Mucosa of descending colon (tissue), 3 donors: Measurements from ENCODE around the gene TSPEAR. TPM values are rescaled to one million over a fixed set of nuclear protein-coding genes. Genes with fewer than 3 reads are reported as not detected.

Experiments
- ATAC-seq: fragments of 200-7000 bp; cut with Tn5 transposase; one replicate; pipeline ENCODE4 v1.9.1; 2020; ENCODE audit warnings: mild to moderate bottlenecking, moderate library complexity
- DNase-seq, 3 donors: peaks; one replicate each; pipeline ENCODE4 v3.0.0-alpha.2; 2020
- H3K36me3 ChIP-seq: fragments of 200-600 bp; one replicate; pipeline ENCODE4 v1.8.0; 2021; ENCODE audit warnings: low read depth, mild to moderate bottlenecking
- H3K4me1 ChIP-seq: fragments of 200-600 bp; one replicate; pipeline ENCODE4 v1.8.0; 2021; ENCODE audit warnings: low read depth, mild to moderate bottlenecking
- H3K4me3 ChIP-seq: fragments of 200-600 bp; one replicate; pipeline ENCODE4 v1.8.0; 2021; ENCODE audit warnings: mild to moderate bottlenecking
- H3K9me3 ChIP-seq: fragments of 200-600 bp; one replicate; pipeline ENCODE4 v1.8.0; 2021; ENCODE audit warnings: mild to moderate bottlenecking
- intact Hi-C, 2 donors: fragments of 100-400 bp; cut with DNase I in 1 of 2; cut with micrococcal nuclease in 1 of 2; formaldehyde crosslinking; loops; one replicate each; pipeline versions ENCODE4 v1.11.0 to v1.11.1; 2022; cut with DNase I, micrococcal nuclease
- total RNA-seq, 3 donors: library from RNA; stranded (reverse); fragmentation: NEBNext Ultra II Directional in 2 of 3; extraction: Animal tissue kit (Norgen Biotek cat#: 25700) in 2 of 3; gene quantifications; one replicate each; pipeline versions ENCODE4 v1.2.1 to v1.2.4, GENCODE V29; 2021 to 2023
- TF ChIP-seq, protein P1 (sequence below): fragments of 200-600 bp; IDR thresholded peaks from one replicate; pipeline ENCODE4 v1.8.0; 2022; ENCODE audit warnings: antibody characterized with exemption, mild to moderate bottlenecking
- donor health status: DM: no; HTN: no; CAD: no; lungs with moderate emphysema.
- donor health status: DM: no; HTN: no; CAD: no.
- donor health status: DM: no; HTN: yes; CAD: no.

TSPEAR gene
- total RNA-seq, 3 donors from 2014 or later: 0.28 TPM; not detected in 2

DNA sequence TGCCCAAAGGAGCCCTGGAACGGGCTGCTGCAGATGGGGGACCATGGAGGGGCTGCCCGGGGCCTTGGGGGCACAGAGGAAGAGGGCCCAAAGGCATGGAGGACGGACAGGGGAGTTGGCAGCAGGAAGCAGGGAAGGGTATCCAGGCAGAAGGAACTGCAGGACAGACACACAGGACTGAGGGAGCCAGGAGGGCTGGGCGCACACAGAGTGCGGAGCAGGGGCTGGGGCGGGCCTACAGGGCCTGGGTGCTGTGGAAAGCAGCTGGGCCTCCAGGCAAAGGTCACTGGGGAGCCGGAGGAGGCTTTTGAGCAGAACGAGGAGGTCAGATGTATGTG is 199.5 kb downstream of the TSPEAR start:
- intact Hi-C loops: no loop called here
- Histone ChIP-seq H3K4me3 (no peak overlapping the region), H3K9me3 (no peaks in the 10 kb centered on the region), H3K36me3 (no peaks in the 10 kb centered on the region), H3K4me1 (peaks cover 3% of the 10 kb centered on the region)
- ATAC-seq: no peak
- TF ChIP-seq, protein P1, sequence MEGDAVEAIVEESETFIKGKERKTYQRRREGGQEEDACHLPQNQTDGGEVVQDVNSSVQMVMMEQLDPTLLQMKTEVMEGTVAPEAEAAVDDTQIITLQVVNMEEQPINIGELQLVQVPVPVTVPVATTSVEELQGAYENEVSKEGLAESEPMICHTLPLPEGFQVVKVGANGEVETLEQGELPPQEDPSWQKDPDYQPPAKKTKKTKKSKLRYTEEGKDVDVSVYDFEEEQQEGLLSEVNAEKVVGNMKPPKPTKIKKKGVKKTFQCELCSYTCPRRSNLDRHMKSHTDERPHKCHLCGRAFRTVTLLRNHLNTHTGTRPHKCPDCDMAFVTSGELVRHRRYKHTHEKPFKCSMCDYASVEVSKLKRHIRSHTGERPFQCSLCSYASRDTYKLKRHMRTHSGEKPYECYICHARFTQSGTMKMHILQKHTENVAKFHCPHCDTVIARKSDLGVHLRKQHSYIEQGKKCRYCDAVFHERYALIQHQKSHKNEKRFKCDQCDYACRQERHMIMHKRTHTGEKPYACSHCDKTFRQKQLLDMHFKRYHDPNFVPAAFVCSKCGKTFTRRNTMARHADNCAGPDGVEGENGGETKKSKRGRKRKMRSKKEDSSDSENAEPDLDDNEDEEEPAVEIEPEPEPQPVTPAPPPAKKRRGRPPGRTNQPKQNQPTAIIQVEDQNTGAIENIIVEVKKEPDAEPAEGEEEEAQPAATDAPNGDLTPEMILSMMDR: no peak
- peak in 1 of 3 donors; percentile 10 for DNase-seq

DNA sequence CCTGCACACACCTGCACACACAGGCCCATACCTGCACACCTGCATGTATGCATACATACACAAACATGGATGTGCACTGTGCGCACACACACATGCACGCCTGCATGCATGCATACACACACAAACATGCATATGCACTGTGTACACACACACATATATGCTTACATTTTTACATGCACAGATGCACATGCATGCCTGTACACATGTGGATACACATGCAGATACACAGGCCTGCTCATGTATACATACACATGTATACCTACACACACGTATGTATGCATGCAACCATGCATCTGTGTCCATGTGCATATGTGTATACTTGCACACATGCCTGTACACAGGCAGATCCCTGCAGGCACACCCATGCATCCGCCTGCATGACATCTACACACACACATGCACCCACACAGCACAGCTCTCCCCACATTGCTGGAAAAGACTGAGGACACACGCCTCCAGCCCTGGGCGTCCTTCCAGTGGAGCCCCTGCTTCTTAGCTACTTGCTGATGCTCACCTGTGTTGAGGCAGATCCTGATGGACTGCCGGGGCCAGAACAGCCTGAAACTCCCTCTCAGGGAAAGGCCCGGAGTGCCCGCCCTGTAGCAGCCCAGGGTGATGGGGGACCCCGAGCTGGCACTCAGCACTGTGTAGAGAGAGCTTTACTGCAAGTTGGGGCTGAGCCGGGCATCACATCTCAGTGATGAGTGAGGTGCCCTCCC is 200.0 kb downstream of the TSPEAR start:
- H3K4me1 ChIP-seq: peaks cover 3% of the 10 kb centered on the region
- H3K36me3 ChIP-seq: no peaks in the 10 kb centered on the region
- DNase-seq (peak in 1 of 3 donors; percentile 16), ATAC-seq (no peak)
- no peak overlapping the region for H3K4me3 ChIP-seq
- H3K9me3 ChIP-seq: no peaks in the 10 kb centered on the region
- TF ChIP-seq, protein P1: no peak
- intact Hi-C loops: no loop called here

DNA sequence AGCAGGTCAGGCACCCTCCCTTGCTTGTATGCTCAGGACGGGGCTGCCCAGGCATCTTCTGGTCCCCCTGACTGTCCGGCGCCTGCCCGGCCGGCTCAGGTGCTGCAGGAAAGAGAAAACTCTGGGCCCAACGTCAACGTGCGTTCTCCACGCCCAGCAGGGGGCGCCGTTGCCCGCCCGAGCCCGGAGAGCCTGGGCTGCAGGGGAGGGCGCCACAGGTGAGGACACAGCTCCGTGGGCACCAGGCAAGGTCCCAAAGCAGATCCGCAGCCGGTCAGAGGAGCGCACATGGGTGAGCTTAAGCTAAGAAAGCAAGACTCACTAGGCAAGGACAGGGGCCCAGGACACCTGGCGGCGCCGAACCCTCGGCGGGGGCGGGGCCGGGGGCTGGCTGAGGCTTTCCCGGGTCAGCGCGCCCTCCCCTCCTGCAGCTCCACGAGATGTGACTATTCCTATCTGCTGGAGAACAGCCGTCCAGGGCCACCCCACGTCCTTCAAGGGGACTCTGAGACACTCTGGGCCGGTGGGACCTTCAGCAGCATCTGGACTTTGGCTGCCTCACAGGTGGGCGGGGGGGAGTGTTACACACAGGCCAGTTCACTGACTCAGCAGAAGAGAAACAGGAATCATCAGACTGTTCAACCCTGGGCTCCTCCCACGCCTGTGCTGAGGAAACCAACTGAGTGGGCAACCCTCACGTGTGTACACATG is 200.7 kb downstream of the TSPEAR start:
- intact Hi-C loops: no loop called here
- Histone ChIP-seq H3K4me3 (no peak overlapping the region), H3K36me3 (no peaks in the 10 kb centered on the region), H3K9me3 (no peaks in the 10 kb centered on the region), H3K4me1 (peaks cover 3% of the 10 kb centered on the region)
- TF ChIP-seq, protein P1: peak; percentile 57
- DNase-seq (peak; percentile 69 to 82 (median 72)), ATAC-seq (peak; percentile 85)

DNA sequence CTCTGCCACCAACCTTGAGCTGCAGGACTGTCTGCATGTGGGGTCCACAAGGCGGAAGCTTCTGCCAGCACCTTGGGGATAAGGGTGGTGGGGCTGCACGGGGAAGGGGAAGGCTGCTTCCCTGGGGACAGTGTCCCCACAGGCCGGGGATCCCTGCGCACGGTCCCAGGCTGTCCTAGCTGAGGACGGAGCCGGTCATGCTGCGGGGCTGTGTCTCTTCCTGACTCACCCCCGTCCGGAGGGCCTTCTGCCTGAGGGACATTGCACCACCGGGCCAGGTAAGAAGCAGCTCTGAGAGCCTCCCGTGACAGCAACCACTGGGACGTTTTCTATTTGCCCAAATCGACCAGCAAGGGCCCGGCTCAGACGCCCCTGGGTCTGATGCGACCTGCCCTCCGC is 201.3 kb downstream of the TSPEAR start:
- no peak overlapping the region for H3K4me3 ChIP-seq
- no peaks in the 10 kb centered on the region for H3K36me3 ChIP-seq
- H3K9me3 ChIP-seq: no peaks in the 10 kb centered on the region
- no peak for DNase-seq
- ATAC-seq: no peak
- H3K4me1 ChIP-seq: peaks cover 3% of the 10 kb centered on the region
- TF ChIP-seq, protein P1: no peak
- intact Hi-C loops: no loop called here

DNA sequence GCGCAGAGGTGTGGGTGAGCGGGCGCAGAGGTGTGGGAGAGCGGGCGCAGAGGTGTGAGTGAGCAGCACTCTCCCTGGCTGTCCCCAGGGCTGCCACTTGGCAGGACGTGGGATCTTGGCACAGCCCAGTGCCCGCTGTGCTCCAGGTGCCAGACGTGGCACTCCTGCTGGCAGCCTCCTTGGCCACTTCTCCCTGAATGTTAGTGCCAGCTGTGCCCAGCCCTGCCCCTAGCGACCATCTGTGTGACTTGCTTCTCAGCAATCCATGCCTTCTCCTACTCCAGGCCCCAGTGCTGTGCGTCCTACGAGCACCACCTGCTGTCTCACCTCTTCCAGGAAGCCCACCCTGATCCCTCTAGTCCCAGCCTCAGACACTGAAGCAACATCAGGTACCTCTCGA is 201.8 kb downstream of the TSPEAR start:
- peaks cover 3% of the 10 kb centered on the region for H3K4me1 ChIP-seq
- DNase-seq (peak in 2 of 3 donors; percentile 75 to 79), ATAC-seq (peak; percentile 85)
- no peaks in the 10 kb centered on the region for H3K9me3 ChIP-seq
- intact Hi-C loops: no loop called here
- H3K4me3 ChIP-seq: no peak overlapping the region
- TF ChIP-seq, protein P1: peak; percentile 29
- no peaks in the 10 kb centered on the region for H3K36me3 ChIP-seq
